Epithelial cell of esophagus (primary cell): ENCODE measurements around the gene MMP14.
"Not testable (repeated sequence)": the region's sequence is repeated elsewhere in the genome, so short reads cannot be mapped to it uniquely, and the experiment has no call there.

Experiments used
- DNase-seq: peaks from one replicate; pipeline ENCODE4 v3.0.0; 2010; ENCODE audit warnings: low read depth
- H3K4me3 ChIP-seq: 2 replicates; pipeline ENCODE4 v1.5.1; 2011; ENCODE audit warnings: mild to moderate bottlenecking, low read length, control low read depth
- TF ChIP-seq, protein P1 (sequence below): IDR thresholded peaks from 2 replicates; pipeline ENCODE4 v1.5.1; 2011; ENCODE audit warnings: low read depth, mild to moderate bottlenecking, low read length, control low read depth, inconsistent platforms; ENCODE audit not compliant: insufficient read depth; ENCODE audit errors: missing control alignments

The MMP14 gene

DNA sequence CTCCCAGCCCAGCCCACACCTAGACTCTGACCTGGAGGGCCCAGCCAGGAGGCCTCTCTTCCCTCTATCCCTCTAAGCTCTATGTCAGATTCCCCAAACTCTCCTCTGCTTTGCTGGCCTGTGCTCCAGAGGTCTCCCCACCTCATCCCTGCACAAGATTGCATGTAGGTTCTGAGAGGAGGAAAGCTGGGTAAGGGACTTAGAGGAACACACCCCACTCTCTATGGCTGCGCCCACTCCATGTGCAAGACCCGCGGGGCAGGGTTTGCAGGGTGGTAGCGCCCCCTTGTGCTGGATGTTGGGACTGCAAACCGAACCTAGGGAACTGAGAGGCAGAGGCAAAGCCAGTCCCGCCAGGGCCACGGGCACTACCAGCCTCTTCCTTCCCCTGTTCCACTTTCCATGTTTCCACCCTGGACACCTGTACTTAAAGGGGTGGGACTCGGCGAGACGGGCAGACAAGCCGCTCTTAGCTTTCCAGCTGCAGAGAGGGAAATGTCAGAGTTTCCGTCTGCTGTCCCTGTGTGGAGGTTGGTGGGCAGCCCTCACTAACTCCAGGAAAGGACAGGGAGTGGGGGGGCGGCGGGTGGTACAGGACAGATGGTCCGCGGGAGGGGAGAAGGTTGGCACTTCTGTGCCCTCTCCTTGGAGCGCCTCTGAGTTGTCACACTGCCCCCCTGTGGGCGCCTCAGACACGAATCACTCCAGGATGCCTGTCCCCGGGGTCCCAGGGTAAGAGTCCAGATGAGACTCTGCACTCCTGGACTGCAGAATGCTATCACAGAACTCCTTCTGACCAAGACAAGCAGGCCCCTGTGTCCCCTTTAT, 16.8 kb downstream of the MMP14 start:
- peak overlapping the region; percentile 56 for H3K4me3 ChIP-seq
- TF ChIP-seq, protein P1, sequence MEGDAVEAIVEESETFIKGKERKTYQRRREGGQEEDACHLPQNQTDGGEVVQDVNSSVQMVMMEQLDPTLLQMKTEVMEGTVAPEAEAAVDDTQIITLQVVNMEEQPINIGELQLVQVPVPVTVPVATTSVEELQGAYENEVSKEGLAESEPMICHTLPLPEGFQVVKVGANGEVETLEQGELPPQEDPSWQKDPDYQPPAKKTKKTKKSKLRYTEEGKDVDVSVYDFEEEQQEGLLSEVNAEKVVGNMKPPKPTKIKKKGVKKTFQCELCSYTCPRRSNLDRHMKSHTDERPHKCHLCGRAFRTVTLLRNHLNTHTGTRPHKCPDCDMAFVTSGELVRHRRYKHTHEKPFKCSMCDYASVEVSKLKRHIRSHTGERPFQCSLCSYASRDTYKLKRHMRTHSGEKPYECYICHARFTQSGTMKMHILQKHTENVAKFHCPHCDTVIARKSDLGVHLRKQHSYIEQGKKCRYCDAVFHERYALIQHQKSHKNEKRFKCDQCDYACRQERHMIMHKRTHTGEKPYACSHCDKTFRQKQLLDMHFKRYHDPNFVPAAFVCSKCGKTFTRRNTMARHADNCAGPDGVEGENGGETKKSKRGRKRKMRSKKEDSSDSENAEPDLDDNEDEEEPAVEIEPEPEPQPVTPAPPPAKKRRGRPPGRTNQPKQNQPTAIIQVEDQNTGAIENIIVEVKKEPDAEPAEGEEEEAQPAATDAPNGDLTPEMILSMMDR: peak; percentile 94
- peak; percentile 76 for DNase-seq

DNA sequence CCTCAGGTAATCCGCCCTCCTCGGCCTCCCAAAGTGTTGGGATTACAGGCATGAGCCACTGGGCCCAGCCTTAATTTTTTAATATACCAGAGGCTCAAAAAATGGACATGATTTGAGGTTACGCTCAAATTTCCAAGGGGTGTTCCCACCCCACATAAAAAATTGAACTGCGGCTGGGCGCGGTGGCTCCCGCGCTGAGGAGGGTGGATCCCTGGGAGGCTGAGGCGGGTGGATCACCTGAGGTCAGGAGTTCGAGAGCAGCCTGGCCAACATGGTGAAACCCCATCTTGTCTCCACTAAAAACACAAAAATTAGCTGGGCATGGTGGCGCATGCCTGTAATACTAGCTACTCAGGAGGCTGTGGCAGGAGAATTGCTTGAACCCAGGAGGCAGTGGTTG, 17.9 kb downstream of the MMP14 start:
- DNase-seq, H3K4me3 ChIP-seq: not testable (repeated sequence)

DNA sequence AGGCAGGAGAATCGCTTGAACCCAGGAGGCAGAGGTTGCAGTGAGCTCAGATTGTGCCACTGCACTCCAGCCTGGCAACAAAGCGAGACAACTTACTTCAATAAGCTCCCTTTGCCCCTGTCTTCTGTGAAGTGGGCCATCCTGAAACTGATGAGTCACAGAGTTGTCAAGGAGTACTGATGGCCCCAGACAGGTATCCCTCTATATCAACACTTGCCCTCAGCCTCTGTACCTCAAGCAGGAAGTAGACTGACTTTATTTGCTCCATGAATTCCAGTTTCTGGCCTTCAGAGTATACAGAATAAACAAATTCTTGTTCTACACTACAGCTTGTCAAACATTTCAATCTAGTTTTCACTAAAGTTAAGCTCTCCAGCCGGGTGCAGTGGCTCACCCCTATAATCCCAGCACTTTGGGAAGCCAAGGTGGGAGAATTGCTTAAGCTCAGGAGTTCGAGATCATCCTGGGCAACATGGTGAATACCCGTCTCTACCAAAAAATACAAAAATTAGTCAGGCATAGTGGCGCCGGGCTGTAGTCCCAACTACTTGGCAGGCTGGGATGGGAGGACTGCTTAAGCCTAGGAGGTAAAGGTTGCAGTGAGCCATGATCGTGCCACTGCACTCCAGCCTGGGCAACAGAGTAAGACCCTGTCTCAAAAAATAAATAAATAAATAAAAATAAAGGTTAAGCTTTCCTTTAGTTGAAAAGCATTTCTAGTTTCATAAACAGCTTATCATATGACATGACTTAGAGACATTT, 18.8 kb downstream of the MMP14 start:
- TF ChIP-seq, protein P1: no peak
- peak; percentile 32 for DNase-seq
- H3K4me3 ChIP-seq: no peak overlapping the region

DNA sequence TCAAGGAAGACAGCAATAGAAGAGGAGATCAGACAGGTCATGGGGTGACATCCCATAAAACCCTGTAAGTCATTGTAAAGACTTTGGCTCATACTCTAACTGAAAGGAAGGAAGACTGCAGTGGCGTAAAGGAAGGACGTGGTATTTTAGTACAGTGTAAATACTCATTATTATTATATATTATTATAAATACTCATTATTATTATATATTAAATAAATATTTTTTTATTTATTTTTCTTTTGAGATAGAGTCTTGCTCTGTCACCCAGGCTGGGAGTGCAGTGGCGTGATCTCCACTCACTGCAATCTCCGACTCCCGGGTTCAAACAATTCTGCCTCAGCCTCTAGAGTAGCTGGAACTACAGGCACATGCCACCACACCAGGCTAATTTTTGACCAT, 20.0 kb downstream of the MMP14 start:
- no peak overlapping the region for H3K4me3 ChIP-seq
- no peak for DNase-seq
- TF ChIP-seq, protein P1: no peak

DNA sequence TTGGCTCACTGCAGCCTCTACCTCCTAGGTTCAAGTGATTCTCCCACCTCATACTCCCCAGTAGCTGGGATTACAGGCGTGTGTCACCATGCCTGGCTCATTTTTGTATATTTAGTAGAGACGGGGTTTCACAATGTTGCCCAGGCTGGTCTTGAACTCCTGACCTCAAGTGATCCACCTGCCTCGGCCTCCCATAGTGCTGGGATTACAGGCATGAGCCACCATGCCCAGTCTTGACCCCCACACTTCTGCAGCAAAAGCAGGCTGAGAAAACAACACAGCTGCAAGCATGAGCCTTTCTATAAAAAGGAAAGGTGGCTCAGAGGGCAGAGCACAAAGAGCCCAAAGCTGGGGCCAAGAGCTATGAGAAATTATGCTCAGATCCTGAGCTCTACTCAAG, 24.0 kb downstream of the MMP14 start:
- H3K4me3 ChIP-seq, DNase-seq: not testable (repeated sequence)

DNA sequence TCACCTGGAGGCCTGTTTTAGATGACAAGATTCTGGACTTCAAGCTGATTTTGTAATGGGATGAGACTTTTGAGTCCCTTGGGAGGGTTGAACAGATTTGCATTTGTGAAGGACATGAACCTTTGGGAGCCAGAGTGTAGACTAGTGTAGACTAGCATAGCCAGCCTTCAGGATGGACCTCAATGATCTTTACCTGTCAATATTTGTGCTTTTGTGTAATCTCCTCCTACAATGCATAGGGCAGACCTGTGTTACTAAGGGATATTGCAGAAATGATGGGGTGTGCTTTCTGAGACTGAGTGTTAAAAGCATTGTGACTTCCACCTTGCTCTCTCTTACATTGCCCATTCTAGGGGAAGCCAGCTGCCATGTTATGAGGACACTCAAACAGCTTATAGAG, 25.3 kb downstream of the MMP14 start:
- H3K4me3 ChIP-seq: no peak overlapping the region
- DNase-seq: no peak
- TF ChIP-seq, protein P1: no peak

DNA sequence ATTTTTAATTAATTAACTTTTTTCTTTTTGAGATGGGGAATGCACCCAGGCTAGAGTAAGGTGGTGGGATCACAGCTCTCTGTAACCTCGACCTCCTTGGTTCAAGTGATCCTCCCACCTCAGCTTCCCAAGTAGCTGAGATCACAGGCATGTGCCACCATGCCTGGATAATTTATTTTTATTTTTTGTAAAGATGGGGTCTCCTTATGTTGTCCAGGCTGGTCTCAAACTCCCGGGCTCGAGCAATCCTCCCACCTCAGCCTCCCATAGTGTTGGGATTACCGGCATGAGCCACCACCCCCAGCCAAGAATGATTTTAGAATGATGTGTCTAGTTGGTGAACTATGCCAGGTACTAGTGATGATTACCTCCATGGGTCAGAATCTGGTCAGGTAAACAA, 28.6 kb downstream of the MMP14 start:
- TF ChIP-seq, protein P1: no peak
- DNase-seq: no peak
- no peak overlapping the region for H3K4me3 ChIP-seq
